ENCODE results near the gene DOC2A. TPM values are rescaled to one million over a fixed set of nuclear protein-coding genes. Genes with fewer than 3 reads are reported as not detected.

DOC2A gene
- total and polyA plus RNA-seq, 2 donors from 2014 or later, result 1.9 to 3.5 TPM

DNA sequence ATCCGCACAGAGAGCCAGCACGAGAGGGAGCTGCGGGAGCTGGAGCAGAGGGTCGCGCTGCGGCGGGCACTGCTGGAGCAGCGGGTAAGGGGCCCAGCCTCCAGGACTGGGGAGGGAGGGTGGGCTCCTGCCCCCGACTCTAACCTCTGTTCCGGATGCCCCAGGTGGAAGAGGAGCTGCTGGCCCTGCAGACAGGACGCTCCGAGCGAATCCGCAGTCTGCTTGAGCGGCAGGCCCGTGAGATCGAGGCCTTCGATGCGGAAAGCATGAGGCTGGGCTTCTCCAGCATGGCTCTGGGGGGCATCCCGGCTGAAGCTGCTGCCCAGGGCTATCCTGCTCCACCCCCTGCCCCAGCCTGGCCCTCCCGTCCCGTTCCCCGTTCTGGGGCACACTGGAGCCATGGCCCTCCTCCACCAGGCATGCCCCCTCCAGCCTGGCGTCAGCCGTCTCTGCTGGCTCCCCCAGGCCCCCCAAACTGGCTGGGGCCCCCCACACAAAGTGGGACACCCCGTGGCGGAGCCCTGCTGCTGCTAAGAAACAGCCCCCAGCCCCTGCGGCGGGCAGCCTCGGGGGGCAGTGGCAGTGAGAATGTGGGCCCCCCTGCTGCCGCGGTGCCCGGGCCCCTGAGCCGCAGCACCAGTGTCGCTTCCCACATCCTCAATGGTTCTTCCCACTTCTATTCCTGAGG, 19.8 kb downstream of the DOC2A start:
- Histone ChIP-seq H3K9me3 (ENCODE audit: control insufficient read depth in 2 of 3, insufficient read depth in 1 of 3, low read length in 3 of 3) (no peaks in the 10 kb centered on the region), H3K9ac (ENCODE audit: low read length in 3 of 3) (no peak overlapping the region), H3K4me1 (ENCODE audit: control insufficient read depth in 2 of 3, insufficient read depth in 2 of 3, low read depth in 1 of 3, low read length in 3 of 3) (peaks cover 0 to 10% (median 9%) of the 10 kb centered on the region in 3 donors), H3K4me3 (ENCODE audit: low read length in 3 of 3) (no peak overlapping the region), H3K27me3 (ENCODE audit: control insufficient read depth, insufficient read depth, low read length) (no peaks in the 10 kb centered on the region), H3K36me3 (ENCODE audit: control insufficient read depth in 2 of 3, insufficient read depth in 3 of 3, low read length in 3 of 3) (peaks cover 0 to 31% (median 23%) of the 10 kb centered on the region in 3 donors), H3K27ac (ENCODE audit: low read depth in 2 of 2, low read length in 2 of 2) (no peak overlapping the region)
- DNase-seq (peak in 1 of 5 donors; percentile 72), FAIRE-seq (no peak)
- TF ChIP-seq, protein P1, sequence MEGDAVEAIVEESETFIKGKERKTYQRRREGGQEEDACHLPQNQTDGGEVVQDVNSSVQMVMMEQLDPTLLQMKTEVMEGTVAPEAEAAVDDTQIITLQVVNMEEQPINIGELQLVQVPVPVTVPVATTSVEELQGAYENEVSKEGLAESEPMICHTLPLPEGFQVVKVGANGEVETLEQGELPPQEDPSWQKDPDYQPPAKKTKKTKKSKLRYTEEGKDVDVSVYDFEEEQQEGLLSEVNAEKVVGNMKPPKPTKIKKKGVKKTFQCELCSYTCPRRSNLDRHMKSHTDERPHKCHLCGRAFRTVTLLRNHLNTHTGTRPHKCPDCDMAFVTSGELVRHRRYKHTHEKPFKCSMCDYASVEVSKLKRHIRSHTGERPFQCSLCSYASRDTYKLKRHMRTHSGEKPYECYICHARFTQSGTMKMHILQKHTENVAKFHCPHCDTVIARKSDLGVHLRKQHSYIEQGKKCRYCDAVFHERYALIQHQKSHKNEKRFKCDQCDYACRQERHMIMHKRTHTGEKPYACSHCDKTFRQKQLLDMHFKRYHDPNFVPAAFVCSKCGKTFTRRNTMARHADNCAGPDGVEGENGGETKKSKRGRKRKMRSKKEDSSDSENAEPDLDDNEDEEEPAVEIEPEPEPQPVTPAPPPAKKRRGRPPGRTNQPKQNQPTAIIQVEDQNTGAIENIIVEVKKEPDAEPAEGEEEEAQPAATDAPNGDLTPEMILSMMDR (IDR thresholded peaks at IDR 0.05; ENCODE audit: borderline replicate concordance, extremely low read depth, insufficient read depth), result no peak
- intact Hi-C loops (cut with DNase I), result no loop called here

DNA sequence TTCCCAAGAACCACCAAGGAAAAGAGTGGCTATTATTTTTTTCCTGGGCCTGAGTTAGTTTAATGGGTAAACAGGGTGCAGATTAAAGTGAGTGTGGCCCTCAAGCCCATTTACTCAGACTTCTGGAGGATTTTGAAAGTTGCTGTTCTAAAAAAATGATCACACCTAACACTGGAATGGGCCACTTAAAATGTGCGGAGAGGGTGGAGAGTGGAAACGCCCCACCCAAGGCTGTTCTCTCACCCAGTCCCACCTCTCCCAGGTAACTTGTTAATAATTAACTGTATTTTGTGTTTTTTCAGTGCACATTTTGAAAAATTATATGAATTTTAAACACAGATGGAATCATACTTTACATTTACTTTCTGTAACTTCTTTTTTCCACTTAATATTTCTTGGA, 20.8 kb downstream of the DOC2A start:
- H3K27me3 ChIP-seq (ENCODE audit: control insufficient read depth, insufficient read depth, low read length), result no peaks in the 10 kb centered on the region
- no peaks in the 10 kb centered on the region for H3K9me3 ChIP-seq (ENCODE audit: control insufficient read depth in 2 of 3, insufficient read depth in 1 of 3, low read length in 3 of 3)
- no peak overlapping the region for H3K9ac ChIP-seq (ENCODE audit: low read length in 3 of 3)
- intact Hi-C loops (cut with DNase I), result no loop called here
- FAIRE-seq, result no peak
- DNase-seq, result no peak
- H3K27ac ChIP-seq (ENCODE audit: low read depth in 2 of 2, low read length in 2 of 2), result no peak overlapping the region
- peaks cover 0 to 9% (median 9%) of the 10 kb centered on the region in 3 donors for H3K4me1 ChIP-seq (ENCODE audit: control insufficient read depth in 2 of 3, insufficient read depth in 2 of 3, low read depth in 1 of 3, low read length in 3 of 3)
- H3K4me3 ChIP-seq (ENCODE audit: low read length in 3 of 3), result no peak overlapping the region
- TF ChIP-seq, protein P1 (IDR thresholded peaks at IDR 0.05; ENCODE audit: borderline replicate concordance, extremely low read depth, insufficient read depth), result no peak
- H3K36me3 ChIP-seq (ENCODE audit: control insufficient read depth in 2 of 3, insufficient read depth in 3 of 3, low read length in 3 of 3), result peaks cover 0 to 41% (median 33%) of the 10 kb centered on the region in 3 donors

DNA sequence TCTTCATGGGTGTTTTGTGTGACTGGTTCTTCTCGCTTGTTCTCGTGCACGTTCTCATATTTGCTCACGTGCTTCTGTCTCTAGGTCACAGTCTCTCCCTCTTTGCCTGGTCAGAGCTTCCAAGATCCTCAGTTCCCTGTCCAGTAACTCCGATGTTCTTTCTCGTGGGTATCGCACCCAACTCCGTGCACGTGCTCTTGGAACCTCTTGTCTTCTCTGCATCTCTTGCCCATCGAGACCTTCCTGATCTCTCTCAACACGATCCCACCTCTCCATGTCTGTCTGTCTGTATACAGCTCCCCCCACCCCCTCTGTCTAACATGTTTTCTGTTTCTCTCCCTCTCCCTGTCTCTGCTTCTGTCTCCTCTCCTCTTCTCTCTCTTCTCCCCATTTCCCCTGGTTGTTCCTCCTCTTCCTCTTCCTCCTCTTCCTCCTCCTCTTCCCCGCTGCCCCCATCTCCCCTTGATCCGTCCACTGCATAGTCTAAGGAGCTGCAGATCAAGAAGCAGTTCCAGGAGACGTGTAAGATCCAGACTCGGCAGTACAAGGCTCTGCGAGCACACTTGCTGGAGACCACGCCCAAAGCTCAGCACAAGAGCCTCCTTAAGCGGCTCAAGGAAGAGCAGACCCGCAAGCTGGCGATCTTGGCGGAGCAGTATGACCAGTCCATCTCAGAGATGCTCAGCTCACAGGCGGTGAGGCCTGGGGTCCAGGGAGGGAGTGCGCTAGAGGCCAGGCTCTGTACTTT, 21.5 kb downstream of the DOC2A start:
- FAIRE-seq (no peak), DNase-seq (no peak)
- H3K9ac ChIP-seq (ENCODE audit: low read length in 3 of 3), result no peak overlapping the region
- H3K4me3 ChIP-seq (ENCODE audit: low read length in 3 of 3), result no peak overlapping the region
- H3K4me1 ChIP-seq (ENCODE audit: control insufficient read depth in 2 of 3, insufficient read depth in 2 of 3, low read depth in 1 of 3, low read length in 3 of 3), result peaks cover 0 to 4% (median 2%) of the 10 kb centered on the region in 3 donors
- H3K27ac ChIP-seq (ENCODE audit: low read depth in 2 of 2, low read length in 2 of 2), result no peak overlapping the region
- intact Hi-C loops (cut with DNase I), result no loop called here
- no peaks in the 10 kb centered on the region for H3K27me3 ChIP-seq (ENCODE audit: control insufficient read depth, insufficient read depth, low read length)
- peaks cover 0 to 49% (median 40%) of the 10 kb centered on the region in 3 donors for H3K36me3 ChIP-seq (ENCODE audit: control insufficient read depth in 2 of 3, insufficient read depth in 3 of 3, low read length in 3 of 3)
- H3K9me3 ChIP-seq (ENCODE audit: control insufficient read depth in 2 of 3, insufficient read depth in 1 of 3, low read length in 3 of 3), result no peaks in the 10 kb centered on the region
- TF ChIP-seq, protein P1 (IDR thresholded peaks at IDR 0.05; ENCODE audit: borderline replicate concordance, extremely low read depth, insufficient read depth), result no peak

All from kidney (tissue), 14 donors.